ENCODE data around the gene ATP8B4.
A peak's percentile ranks its signal among the peaks of the same experiment; 100 is the strongest.
"Not testable (repeated sequence)": the region's sequence is repeated elsewhere in the genome, so short reads cannot be mapped to it uniquely, and the experiment has no call there.

Gene ATP8B4

GRCh38 chr15:50108461-50108860 is 10.6 kb downstream of the ATP8B4 start:
- DNase-seq, result no peak

- peak; percentile 32 to 56 for DNase-seq
These were observed 11.2 kb downstream of the ATP8B4 start for GRCh38 chr15:50107591-50108408.

DNA sequence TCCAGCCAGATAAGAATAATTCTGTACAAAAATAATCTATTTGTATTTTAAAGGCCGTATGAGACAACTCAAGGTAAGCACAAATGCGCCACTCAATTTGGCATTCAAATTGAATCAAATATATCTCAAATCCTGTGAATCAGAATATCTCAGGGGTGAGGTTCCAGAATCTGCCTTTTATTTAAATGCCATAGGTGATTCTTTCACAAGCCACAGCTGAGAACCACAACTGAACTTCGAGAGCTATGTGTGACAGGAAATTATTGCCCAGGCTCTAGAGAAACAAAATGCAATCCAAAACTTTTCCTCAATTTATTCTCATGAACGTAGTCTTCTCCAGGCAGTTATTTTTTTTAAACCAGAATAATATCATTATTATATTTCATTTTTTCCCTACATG is 11.9 kb downstream of the ATP8B4 start:
- no peak for DNase-seq

DNA sequence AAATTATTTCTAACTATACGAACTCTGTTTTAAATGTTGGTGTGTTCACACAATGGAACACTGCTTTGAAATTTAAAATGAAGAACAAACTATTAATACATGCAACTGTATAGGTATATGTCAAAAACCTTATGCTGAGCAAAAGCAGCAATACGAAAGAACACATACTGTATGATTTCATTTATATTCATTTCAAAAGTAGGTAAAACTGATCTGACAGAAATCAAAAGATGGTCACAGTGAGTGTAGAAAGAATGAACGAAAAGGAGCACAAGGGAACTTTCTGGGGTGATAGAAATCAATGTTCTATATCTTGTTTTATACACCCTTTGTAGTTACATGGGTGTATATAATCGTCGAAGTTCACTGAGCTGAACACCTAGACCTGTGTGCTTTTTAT is 12.6 kb downstream of the ATP8B4 start:
- no peak for DNase-seq

DNA sequence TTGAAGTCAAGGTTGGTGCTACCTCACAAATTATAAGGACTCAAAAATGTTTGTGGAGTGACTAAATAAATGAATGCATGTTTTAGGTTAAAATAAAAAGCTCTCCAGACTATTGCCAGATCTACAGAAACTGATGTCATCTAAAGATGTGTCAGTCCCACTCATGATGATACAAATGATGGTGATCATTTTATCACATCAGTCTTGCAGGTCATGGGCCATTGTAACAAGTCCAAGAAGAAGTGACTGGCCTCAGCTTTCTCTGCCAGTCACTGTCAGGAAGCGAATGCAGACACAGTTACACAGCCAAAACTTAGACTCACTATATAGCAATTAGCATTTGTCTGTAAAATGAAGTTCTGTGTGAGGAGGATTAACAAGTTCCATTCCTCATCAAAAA is 18.5 kb downstream of the ATP8B4 start:
- no peak for DNase-seq

- no peak for DNase-seq
These were observed 20.5 kb downstream of the ATP8B4 start for GRCh38 chr15:50098545-50098944.

DNA sequence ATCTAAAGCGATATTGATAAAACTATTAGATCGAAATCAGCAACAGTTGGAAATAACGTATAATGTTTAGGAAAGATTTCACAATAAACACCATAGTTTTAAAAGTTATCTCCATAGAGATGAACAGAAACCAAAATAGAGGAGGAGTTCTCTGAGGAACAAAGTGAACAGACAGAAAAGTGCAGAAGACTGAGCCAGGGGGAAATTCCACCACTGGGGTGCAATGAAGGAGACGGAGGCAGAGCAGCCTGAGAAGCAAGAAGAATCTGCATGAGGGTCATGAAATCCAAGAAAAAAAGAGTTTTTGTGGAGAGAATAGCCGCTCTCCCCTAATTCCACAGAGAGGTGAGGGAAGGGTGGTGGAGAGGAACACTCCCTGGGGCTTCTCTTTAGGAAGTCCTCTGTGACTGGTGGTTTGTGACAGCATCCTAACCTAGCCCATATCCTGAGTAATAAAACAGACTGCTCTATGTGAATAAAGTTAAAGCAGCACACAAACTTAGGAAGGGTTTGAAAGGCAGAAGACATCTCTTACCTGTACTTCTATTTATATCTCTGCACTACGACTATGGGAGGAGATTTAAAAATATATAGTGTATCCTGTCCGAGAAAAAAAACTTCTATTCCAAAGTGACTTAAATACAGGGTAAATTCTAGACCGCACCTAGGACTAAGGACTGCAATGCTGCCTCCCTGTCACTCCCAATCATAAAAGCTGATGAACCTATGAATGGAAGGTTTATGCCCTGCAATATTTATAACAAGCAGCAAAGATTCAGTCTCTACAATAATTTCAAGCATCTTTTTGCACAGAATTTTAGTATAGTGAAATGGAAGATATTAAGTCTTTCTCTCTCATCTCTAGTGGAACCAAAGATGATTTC is 22.9 kb downstream of the ATP8B4 start:
- DNase-seq, result peak in 1 of 2 donors; percentile 36

GRCh38 chr15:50089386-50089785 is 29.6 kb downstream of the ATP8B4 start:
- DNase-seq, result not testable (repeated sequence)

- no peak for DNase-seq
These were observed 34.1 kb downstream of the ATP8B4 start for GRCh38 chr15:50084932-50085331.

- no peak for DNase-seq
These were observed 35.5 kb downstream of the ATP8B4 start for GRCh38 chr15:50083424-50084025.

GRCh38 chr15:50082066-50082465 is 37.0 kb downstream of the ATP8B4 start:
- DNase-seq, result no peak

DNA sequence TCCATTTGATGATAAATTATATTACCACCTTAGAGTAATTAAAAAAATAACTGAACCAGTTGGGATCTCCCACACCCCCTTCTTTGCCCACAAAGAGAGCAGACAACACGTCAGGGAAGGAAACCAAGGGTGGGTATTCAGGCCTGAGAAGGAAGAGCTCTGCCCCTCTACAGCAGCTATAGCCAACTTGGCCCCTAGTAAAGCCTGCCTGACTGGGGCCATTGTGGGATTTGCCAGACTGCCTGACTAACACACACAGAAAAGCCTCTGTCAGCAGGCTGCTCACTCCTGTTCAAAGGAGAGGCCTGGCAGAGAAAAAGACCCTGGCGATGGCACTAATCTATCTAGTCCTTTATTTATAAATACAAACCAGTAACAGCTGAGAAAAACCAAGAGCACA is 41.4 kb downstream of the ATP8B4 start:
- no peak for DNase-seq

GRCh38 chr15:50077176-50077575 is 41.9 kb downstream of the ATP8B4 start:
- DNase-seq, result no peak

- DNase-seq, result no peak
These were observed 43.7 kb downstream of the ATP8B4 start for GRCh38 chr15:50075319-50075718.

DNA sequence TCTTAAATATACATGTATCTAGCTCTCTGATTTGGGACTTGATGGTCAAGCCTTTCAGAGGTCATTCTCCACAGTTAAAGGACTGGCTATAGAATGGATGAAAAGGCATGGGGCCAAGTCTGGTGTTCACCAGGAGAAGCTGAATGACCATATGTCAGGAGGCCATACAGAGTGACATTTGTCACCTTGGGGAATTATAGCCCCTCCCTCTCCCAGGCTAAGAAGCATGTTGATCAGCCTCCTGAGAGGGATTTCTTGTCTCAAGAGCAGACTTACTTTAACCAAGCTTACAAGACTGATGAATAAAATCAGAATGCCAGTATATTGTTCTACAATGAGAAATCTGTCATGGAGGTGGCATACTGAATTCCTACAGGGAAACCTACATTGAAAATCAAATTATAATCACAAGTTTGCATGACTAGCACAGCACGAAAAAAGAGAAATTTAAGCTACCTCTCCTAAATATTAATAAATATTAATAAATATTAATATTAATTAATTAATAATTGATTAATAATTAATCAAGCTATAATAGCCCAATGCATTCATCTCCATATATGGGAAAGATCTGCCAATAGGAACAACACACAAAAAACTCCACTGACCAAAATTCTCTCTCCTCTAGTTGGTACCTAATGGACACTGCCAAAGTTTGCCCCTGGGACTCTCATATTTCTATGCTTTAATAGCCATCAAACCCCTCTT is 47.3 kb downstream of the ATP8B4 start:
- no peak for DNase-seq

DNA sequence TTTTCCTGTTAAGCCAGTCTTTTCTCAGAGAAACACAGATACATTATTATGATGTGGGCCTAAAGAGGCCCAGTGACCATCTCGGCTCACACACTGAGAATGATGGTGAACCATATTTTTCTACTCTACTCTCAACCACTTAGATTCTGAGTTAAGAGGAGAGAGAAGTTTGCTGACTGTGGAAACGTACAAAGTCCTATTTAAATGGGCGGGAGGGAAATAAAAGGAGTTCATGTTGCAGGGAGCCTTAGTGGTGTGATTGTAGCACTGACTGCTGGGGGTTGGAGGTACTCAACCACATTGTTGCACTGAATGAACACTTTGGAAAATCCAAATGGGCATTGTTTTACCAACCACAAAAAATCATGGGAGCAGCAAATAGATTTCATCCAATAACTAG is 51.0 kb downstream of the ATP8B4 start:
- no peak for DNase-seq

GRCh38 chr15:50067254-50067653 is 51.8 kb downstream of the ATP8B4 start:
- no peak for DNase-seq

DNA sequence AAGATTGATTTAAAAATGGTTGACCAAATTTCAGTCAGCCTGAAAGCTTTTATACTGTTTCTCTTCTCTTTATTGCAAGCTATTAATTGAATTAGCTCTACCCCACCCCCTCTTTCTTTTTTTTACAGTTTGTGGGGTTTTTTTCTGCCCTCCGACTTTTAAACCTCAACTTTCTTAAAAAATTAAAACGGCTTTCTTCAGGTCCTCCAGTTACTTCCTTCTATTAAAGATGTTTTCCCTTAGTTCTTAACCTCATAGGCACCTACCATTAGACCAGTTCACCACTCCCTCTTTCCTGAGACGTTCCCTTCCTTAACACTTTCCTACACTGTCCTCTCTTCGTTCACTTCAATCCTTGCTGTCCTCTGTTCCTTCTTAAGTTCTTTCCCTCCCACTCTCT is 52.4 kb downstream of the ATP8B4 start:
- DNase-seq, result no peak

GRCh38 chr15:50066202-50066601 is 52.8 kb downstream of the ATP8B4 start:
- DNase-seq, result peak; percentile 35 to 68

DNA sequence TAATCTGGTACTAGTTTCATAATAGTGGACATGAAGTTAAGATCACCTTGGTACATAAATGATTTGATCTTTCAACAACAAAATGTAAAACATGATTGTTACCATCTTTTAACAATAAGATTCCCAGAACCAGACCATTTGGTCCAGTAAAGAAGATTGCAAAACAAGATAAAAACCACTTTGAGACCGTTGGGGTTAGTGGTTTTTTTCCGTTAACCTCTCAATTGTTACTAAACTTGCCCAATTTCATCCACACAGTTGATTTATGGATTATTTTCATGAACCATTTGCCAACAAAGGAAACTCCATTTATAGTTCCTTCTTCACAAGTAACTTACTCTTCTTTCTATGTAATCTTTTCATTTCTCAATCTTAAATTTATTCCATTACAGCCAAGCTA is 53.8 kb downstream of the ATP8B4 start:
- no peak for DNase-seq

- DNase-seq, result no peak
These were observed 54.4 kb downstream of the ATP8B4 start for GRCh38 chr15:50064673-50065072.

- DNase-seq, result no peak
These were observed 55.8 kb downstream of the ATP8B4 start for GRCh38 chr15:50063226-50063625.

DNA sequence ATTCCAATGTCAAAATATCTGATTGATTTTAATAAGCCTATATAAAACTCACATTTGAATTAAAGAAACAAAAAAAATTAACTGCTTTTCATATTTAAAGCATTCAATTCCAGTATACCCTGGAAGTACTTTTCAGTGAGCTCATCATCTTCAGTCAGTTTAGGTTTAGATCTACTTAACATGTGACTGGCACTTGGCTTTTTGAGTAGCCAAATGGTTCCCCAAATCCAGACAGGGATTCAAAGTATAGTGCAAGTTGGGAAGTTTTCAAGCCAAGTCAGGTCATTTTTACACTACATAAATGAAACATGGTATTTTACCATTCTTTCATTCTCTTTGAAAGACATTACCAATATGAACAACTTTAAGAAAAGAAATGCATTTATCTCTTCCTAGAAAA is 57.5 kb downstream of the ATP8B4 start:
- DNase-seq, result no peak
